Measurements from ENCODE around the gene MPP2. TPM values are rescaled to one million over a fixed set of nuclear protein-coding genes. Genes with fewer than 3 reads are reported as not detected.

MPP2 gene
- total RNA-seq, 4 donors from 2014 or later: 0.42 to 10.7 (median 3.7) TPM

DNA sequence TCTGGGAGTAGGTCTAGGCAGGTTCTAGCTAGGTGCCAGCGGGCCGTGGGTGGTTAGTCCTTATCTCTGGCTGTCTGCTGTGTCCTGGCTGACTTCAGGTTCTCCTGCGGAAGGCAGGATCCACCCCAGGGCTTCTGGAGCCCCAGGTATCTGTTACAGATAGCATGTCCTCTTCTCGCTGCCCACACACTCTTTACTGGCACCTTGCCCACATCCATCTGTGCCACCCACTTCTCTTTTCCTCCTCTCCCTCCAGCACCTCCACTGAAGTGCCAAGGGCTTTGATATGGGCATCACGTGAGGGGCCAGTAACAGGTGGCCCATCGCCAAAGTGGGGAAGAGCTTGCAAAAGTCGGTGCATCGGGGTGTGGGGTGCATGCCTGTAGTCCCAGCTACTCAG is 4.6 kb upstream of the MPP2 start:
- intact Hi-C loops (cut with DNase I; ENCODE audit: low total_unique reads): no loop called here
- no peak overlapping the region for H3K4me3 ChIP-seq (ENCODE audit: low read depth, poor library complexity, severe bottlenecking)
- no peak for DNase-seq (ENCODE audit: low spot score in 2 of 2)
- TF ChIP-seq, protein P1, sequence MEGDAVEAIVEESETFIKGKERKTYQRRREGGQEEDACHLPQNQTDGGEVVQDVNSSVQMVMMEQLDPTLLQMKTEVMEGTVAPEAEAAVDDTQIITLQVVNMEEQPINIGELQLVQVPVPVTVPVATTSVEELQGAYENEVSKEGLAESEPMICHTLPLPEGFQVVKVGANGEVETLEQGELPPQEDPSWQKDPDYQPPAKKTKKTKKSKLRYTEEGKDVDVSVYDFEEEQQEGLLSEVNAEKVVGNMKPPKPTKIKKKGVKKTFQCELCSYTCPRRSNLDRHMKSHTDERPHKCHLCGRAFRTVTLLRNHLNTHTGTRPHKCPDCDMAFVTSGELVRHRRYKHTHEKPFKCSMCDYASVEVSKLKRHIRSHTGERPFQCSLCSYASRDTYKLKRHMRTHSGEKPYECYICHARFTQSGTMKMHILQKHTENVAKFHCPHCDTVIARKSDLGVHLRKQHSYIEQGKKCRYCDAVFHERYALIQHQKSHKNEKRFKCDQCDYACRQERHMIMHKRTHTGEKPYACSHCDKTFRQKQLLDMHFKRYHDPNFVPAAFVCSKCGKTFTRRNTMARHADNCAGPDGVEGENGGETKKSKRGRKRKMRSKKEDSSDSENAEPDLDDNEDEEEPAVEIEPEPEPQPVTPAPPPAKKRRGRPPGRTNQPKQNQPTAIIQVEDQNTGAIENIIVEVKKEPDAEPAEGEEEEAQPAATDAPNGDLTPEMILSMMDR (IDR thresholded peaks at IDR 0.05): no peak
- no peak for TF ChIP-seq POLR2A (IDR thresholded peaks at IDR 0.05)
- 43% methylated on average over 8 of the region's 8 CpGs for WGBS, 2 donors

DNA sequence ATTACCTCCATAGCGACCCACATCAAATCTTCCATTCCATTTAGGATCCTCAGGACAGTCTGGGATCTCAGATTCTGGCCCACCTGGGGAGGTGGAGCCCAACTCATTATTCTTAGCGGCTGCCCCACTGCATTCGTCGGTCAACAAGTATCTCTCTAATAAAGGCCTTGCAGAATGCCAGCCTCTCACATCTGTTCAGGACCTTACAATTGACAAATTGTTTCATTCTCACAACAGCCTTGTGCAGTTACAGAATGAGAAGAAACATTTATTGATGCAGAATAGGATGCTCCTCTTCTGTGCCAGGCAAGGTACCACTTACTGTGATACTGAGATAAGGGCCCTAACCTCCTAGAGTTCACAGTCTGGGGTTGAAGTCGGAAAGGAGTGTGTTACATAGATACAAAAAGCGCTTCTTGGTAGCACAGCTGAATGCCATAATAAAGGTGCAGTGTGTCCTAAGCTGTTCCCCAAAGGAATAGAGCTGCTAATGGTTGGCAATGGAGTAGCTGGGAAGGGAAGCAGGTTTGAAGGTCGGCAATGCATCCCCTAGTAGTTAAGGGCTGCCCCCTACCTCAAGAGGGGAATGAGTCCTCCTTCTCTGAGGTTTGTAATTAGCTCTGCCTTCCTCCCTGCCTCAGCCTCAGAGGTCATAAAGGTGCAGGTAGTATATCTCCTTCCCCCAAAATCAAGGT is 2.3 kb upstream of the MPP2 start:
- H3K4me3 ChIP-seq (ENCODE audit: low read depth, poor library complexity, severe bottlenecking): no peak overlapping the region
- DNase-seq (ENCODE audit: low spot score in 2 of 2): no peak
- intact Hi-C loops (cut with DNase I; ENCODE audit: low total_unique reads): no loop called here
- TF ChIP-seq POLR2A (IDR thresholded peaks at IDR 0.05): no peak
- TF ChIP-seq, protein P1 (IDR thresholded peaks at IDR 0.05): no peak
- WGBS, 2 donors: 67 to 69% methylated on average over 7 of the region's 7 CpGs

DNA sequence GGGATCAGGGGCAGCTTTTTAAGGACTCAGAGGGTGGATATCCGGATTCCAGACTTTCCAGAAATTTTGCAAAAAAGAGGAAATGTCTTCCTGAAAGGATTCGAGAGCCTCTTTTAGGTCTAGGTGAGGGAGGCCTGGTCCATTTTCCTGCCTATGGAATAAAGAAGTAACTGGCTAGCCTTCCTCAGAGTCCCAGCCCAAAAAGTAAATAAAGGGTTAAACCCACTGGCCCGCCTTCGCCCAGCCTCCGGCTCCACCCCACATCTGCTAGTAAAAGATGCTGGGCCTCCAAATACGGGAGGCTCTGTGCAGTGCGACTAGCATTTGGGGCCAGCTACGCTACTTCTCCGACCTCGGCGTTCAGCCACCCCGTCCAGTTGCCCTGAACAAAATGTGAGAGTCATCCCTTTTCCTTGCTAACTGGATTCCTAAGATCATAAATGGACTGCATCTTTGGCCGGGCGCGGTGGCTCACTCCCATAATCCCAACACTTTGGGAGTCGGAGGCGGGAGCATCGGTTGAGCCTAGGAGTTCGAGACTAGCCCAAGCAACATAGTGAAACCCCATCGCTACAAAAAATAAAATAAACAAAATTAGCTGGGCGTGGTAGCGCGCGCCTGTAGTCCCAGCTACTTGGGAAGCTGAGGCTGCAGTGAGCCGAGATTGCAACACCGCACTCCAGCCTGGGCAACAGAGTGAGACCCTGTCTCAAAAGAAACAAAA is 824 bp upstream of the MPP2 start:
- no peak overlapping the region for H3K4me3 ChIP-seq (ENCODE audit: low read depth, poor library complexity, severe bottlenecking)
- intact Hi-C loops (cut with DNase I; ENCODE audit: low total_unique reads): no loop called here
- 25 to 26% methylated on average over 26 of the region's 26 CpGs for WGBS, 2 donors
- no peak for TF ChIP-seq POLR2A (IDR thresholded peaks at IDR 0.05)
- TF ChIP-seq, protein P1 (IDR thresholded peaks at IDR 0.05): no peak
- DNase-seq (ENCODE audit: low spot score in 2 of 2): peak; percentile 59 to 93

DNA sequence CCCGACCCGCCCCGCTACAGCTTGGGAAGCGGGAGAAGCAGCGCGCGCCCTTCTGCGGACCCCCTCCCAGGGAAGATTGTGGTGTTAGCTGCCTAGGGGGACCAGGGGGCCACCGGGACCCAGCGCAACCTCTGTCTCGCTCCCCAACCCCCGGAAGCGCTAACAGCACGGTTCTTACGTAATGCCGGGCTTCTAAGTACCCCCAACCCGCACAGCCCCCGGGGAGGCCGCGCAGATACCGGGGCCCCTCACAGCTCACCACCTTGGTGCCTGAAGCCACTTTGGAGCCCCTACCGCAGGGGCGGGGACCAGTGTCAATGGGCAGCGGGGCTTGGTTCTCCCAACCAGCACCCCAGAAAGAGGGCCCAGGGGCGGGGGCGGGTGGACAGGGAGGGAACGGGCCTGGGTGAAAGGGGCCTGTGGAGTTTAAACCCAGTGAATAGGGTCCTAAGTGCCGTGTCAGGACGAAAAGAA is 348 bp downstream of the MPP2 start:
- peak overlapping the region; percentile 61 for H3K4me3 ChIP-seq (ENCODE audit: low read depth, poor library complexity, severe bottlenecking)
- DNase-seq (ENCODE audit: low spot score in 2 of 2): no peak
- no peak for TF ChIP-seq POLR2A (IDR thresholded peaks at IDR 0.05)
- TF ChIP-seq, protein P1 (IDR thresholded peaks at IDR 0.05): no peak
- intact Hi-C loops (cut with DNase I; ENCODE audit: low total_unique reads): no loop called here
- WGBS, 2 donors: 1% methylated on average over 10 to 29 of the region's 29 CpGs

GRCh38 chr17:43905985-43906852 is 1.1 kb downstream of the MPP2 start:
- intact Hi-C loops (cut with DNase I; ENCODE audit: low total_unique reads): no loop called here
- WGBS, 2 donors: 5 to 6% methylated on average over 32 to 37 of the region's 37 CpGs
- peak in 1 of 2 donors; percentile 94 for DNase-seq (ENCODE audit: low spot score in 2 of 2)

More at GRCh38 chr17:43905985-43906852, 1.1 kb downstream of the MPP2 start:
- peak overlapping the region; percentile 61 for H3K4me3 ChIP-seq (ENCODE audit: low read depth, poor library complexity, severe bottlenecking)
- TF ChIP-seq, protein P1 (IDR thresholded peaks at IDR 0.05): no peak
- TF ChIP-seq POLR2A (IDR thresholded peaks at IDR 0.05): no peak
